Measurements from ENCODE around the gene KIAA1671. TPM values are rescaled to one million over a fixed set of nuclear protein-coding genes. Genes with fewer than 3 reads are reported as not detected.

The KIAA1671 gene
- total RNA-seq, 1 experiment from 2014 or later, result 9.6 TPM

DNA sequence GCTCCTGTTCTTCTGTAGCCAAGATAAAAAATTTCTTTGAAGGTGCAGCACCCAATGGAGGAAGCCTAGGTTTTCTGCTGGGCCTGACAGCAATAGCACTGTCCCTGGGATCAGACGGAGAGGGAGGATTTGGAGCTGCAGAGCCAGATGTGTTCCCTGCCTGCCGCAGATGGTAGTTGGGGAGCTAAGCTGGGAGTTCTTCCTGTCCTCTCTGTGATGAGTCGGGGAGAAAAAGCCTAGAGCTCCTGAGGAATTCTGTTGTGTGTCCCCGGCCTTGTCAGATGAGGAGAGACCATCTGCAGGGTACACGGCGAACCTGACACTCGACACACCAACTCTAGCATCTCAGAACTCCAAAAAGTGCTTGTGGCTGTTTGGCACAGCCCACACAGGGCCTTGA lies 143.4 kb downstream of the KIAA1671 start:
- in situ Hi-C loops (cut with HindIII; ENCODE audit: low sequenced_read_pairs), result no loop called here
- DNase-seq (ENCODE audit: low spot score), result no peak

DNA sequence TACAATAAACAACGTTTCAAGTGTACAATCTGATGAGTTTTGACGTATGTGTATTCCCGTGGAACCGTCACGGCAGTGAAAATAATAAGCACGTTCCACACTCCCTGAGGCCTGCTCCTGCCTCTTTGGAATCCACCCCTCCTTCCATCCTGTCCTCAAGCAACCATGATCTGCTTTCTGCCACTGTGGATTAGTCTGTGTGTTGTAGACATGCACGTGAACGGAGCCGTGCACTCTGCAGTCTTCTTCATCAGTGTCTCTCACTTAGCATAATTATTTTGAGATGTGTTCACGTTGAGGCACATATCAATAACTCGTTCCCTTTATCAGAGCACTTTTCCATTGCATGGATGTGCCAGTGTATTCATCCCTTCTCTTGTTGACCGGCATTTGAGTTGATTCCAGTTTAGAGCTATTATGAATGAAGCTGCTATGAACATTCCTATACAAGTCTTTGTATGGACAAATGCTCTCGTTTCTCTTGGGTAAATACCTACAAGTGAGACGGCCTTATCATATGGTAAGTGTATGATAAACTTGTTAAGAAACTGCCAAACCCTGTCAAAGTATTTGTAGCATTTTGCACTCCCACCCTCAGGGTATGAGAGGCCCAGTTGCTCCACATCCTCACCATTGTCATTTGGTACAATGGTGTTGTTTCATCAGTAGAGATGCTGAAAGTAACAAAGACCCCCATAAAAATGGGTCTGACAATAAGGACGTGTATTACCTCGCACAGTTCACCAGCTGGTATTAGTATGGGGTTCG lies 144.3 kb downstream of the KIAA1671 start:
- no peak for DNase-seq (ENCODE audit: low spot score)
- in situ Hi-C loops (cut with HindIII; ENCODE audit: low sequenced_read_pairs), result no loop called here

DNA sequence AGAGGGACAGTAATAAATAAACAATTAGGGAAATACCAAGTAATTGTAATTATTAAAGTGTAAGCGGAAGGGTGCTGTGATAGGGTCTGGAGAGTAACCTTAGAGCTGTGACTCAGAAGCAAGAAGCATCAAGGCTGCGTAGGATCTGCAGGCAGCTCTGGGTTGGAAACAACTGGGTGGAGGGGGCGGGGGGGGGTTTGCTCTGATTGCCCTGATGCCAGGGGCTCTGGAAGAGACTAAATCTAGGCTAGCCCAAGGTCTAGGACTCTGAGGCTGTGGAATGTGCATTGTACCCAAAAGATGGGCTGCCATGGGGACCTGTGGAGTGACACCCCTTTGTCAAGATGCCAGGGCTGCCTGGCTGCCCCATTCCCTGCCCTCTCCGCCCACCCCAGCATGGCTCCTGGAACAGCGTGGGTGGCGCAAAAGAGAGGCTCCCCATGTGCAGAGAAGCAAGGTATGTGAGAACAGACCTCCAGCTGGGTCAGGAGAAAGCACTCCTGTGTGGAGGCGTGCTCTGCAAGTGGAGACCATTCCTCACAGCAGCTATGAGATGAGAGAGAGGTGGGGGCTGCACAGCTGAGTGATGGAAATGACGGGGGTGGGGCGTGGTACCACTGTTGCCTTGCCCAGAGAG lies 146.0 kb downstream of the KIAA1671 start:
- in situ Hi-C loops (cut with HindIII; ENCODE audit: low sequenced_read_pairs), result no loop called here
- no peak for DNase-seq (ENCODE audit: low spot score)

DNA sequence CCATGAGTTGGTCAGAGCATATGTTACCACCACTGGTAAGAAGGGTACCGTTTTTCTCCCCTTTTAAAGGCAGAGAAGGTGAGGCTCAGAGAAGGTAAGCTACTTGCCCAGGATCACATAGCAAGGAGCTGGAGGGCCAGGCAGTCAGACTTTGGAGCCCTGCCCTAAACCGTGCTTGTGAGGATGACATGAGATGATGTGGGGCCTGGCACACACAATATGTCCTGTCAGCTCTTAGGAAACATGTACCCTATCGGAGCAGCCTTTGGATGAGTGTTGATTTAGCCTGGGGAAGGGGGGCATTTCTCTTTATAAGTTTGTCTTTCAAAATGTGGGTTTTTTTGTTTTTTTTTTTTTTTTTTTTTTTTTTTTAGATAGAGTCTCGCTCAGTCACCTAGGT lies 146.7 kb downstream of the KIAA1671 start:
- no peak for DNase-seq (ENCODE audit: low spot score)
- in situ Hi-C loops (cut with HindIII; ENCODE audit: low sequenced_read_pairs), result no loop called here

DNA sequence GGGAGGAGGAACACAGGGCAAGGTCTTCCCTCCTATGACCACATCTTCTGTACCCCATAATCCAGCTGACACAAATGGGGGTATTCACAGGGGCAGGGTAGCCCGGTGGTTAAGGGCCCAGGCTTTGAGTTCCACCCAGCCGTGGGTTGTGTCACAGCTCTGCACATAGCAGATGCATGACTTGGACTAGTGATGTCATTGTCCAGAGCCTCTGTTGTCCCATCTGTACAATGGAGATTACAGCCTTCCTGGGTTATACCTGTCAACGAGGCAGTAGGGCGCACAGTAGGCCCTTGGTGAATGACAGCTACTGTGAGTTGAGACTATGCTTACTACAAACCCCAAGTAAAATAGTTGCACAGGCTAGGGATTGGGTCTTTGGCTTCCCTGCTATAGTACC lies 147.9 kb downstream of the KIAA1671 start:
- no peak for DNase-seq (ENCODE audit: low spot score)
- in situ Hi-C loops (cut with HindIII; ENCODE audit: low sequenced_read_pairs), result no loop called here

DNA sequence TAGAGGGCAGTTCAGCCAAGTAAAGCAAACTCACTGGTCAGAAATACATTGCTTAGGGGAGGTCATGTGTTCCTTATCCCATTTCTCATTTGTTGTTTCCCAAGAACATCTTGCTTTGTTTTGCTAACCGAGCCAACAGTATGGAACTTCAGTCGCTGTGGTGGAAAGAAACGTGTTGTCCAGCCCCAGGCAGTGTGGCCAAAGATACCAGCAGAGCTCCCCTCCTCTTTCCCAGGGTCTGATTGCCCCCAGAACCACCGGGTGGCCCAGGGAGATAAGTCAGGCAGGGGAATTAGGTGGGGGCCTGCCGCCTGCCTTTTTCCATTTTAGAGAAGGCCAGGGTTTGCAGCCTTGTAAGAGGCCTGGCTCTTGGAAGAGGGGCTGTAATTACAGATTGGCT lies 148.4 kb downstream of the KIAA1671 start:
- DNase-seq (ENCODE audit: low spot score), result no peak
- in situ Hi-C loops (cut with HindIII; ENCODE audit: low sequenced_read_pairs), result no loop called here

DNA sequence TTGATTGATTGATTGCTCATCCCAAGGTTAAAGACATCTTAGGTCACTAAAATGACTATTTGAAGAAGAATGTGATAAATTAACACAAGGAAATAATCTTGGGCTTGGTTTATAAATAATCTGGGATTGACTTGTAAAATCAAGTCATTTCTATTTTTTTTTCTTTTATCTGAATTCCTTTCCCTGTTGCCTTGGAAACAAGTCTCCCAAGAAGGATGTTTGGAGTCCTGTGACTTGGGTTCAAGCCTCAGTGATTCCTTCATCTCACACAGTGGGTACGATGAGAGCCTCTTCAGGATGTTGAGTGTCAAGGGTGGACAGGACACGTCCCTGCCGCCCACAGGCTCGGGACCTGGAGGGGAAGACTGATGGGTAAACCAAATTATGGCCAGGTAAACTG lies 149.0 kb downstream of the KIAA1671 start:
- DNase-seq (ENCODE audit: low spot score), result no peak
- in situ Hi-C loops (cut with HindIII; ENCODE audit: low sequenced_read_pairs), result no loop called here

DNA sequence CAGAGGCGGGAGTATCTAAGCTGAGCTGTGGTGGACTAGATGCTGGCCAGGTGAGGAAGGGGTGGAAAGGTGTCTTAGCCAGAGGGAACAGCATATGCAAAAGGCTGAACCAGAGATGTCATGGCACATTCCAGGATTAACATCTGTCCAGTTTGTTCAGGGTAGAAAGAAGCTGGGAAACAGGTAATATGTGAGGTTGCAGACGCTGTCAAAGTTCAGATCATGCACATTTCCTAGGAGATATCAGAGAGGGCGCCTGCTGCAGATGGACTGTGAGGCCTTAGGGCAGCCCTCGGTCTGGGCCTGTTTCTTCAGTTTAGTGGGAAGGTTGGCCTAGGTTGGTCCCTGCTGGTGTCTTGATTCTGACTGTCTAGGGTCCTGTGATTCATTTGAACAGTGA lies 149.5 kb downstream of the KIAA1671 start:
- in situ Hi-C loops (cut with HindIII; ENCODE audit: low sequenced_read_pairs), result no loop called here
- DNase-seq (ENCODE audit: low spot score), result no peak

DNA sequence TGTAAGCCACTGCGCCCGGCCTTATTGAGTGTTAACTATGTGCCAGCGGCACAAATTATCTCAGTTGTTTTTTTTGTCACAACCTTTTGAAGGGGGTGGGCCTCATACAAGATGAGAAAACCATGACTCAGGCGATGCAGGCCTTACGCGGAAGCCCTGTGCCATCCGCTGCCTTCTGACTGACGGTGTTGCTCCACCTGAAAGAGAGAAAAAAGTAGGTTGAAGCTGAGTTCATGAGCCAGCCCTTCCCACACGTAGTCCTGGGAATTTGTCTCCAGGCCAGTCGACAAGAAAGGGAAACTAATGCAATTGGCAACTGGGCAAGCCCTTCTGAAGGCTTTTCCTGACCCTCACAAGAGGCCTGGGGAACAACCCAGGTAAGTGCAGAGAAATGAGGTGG lies 150.2 kb downstream of the KIAA1671 start:
- in situ Hi-C loops (cut with HindIII; ENCODE audit: low sequenced_read_pairs), result no loop called here
- no peak for DNase-seq (ENCODE audit: low spot score)

DNA sequence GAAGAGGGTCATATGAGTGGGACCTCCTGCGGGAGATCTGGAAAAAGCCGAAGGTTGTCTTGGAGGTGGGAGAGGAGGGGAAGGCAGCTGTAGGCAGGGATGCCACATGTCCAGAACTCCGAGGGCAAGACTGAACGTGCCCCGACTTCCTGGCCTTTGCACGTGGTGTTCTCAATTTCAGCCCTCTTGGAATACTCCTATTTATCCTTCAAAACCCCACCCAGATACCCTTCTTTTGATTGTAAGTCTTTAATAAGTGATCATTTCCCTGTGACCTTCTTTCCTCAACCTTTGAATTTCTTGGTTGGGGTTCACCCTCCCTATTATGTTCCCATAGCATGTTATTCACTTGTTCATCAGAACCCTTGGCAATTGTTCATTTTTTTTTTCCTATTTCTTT lies 151.9 kb downstream of the KIAA1671 start:
- in situ Hi-C loops (cut with HindIII; ENCODE audit: low sequenced_read_pairs), result no loop called here
- DNase-seq (ENCODE audit: low spot score), result no peak

DNA sequence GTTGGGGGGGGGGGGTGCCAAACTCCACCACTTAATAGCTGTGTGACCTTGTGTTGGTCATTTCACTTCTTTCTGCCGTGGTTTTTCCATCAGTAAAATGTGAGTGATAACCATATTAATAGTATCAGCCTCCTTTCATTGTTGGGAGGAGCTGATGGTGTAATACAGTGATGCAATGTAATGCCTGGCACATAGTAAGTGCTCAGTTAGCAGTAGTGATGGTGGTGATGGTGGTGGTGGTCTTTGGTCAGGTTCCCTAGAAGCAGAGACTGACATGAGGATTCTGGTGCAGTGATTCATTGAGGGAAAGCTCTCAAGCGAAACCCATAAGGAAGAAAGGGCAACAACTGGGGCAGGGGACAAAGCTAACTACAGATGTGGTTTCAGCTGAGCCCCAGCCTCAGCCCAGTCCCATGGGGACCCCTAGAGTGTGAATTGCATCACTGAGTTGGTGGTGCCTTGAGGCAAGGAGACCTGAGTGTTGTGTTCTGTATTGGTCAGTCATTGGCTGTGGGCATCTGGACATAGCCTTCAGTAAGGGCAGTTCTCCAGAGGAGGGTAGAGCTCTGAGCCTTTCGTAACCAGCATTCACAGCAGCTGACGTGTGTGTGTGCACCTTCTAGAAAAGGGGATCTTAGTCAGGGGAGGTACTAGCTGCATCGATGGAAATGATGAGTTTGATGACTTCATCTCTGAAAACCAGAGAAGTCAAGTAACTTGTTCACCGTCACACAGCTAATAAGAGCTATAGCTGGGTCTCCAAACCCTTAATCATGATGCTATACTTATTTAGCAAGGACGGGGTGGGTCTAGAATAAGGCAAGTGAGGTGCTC lies 153.5 kb downstream of the KIAA1671 start:
- DNase-seq (ENCODE audit: low spot score), result no peak
- in situ Hi-C loops (cut with HindIII; ENCODE audit: low sequenced_read_pairs), result no loop called here

DNA sequence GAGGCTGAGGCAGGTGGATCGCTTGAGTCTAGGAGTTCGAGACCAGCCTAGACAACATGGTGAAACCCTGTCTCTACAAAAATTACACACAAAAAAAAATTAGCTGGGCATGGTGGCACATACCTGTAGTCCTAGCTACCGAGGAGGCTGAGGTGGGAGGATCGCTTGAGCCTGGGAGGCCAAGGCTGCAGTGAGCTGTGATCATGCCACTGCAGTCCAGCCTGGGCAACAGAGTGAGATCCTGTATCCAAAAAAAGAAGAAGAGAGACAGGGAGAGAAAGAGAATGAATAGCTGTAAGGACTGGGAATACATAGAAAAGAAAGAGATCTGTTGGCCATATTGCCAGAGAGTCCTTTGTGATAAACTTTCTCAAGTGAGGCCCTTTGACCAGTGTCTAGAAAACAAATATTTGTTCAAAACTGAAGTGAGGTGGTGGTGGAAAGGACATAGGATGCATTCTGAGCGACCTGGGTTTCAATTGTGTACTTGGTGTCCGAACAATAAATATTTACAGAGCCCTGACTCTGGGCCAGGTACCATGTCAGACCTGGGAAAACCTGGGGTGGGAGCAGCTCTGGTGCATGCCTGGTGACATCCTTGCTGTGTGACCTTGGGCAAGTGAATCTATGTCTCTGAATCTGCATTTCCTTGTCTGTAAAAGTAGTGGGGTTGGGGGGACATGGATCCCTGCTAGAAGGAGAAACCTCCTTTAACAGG lies 157.5 kb downstream of the KIAA1671 start:
- no peak for DNase-seq (ENCODE audit: low spot score)
- in situ Hi-C loops (cut with HindIII; ENCODE audit: low sequenced_read_pairs), result loop anchor here (5.0 kb wide), 1 partner anchor 33 kb away; no protein-coding TSS in a partner anchor

DNA sequence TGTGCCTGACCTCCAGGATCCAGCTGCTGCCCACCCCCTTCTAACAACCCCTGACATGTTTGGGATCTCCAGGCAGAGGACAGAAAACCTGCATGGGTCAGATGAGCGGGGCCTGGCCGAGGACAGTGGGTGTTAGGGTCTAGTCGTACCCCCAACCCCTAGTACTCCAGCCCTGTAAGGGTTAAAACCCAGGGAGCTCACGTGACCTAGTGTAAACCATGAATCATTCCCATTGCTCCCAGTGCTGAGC lies 158.0 kb downstream of the KIAA1671 start:
- DNase-seq (ENCODE audit: low spot score), result no peak
- in situ Hi-C loops (cut with HindIII; ENCODE audit: low sequenced_read_pairs), result loop anchor here (5.0 kb wide), 1 partner anchor 33 kb away; no protein-coding TSS in a partner anchor

DNA sequence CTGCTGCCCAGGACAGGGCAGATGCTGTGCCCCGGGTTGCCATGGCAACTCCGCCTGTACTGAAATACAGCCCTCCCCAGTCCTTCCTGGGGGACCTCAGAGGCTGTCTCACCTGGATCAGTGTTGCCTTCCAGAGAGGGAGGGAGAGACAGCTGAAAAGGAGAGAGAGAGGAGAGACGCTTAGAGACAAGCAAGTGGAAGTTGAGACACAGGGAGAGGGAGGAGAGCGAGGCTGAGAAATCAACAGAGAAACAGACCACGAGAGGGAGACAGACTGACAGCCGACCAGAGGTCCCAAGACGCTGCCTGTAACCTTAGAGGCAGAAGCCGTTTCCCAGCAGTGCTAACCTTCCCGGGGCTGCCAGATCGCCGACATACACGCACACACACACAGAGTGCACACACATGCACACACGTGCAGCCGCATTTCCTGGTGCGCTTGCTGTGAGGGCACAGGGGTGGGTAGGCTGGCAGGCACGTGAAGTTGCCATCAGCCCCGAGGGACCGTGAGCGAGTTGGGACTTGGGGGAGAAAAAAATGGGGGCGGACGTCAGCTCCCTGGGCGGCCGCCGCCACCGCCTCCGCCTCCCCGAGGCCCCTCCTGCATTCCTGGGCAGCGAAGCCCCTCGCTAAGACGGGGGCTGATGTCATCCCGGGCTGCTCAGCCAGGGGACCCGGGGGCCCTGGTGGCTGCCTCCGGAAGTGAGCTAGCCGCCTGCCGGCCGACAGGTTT lies 158.5 kb downstream of the KIAA1671 start:
- in situ Hi-C loops (cut with HindIII; ENCODE audit: low sequenced_read_pairs), result loop anchor here (5.0 kb wide), 1 partner anchor 34 kb away; no protein-coding TSS in a partner anchor
- DNase-seq (ENCODE audit: low spot score), result peak; percentile 64

DNA sequence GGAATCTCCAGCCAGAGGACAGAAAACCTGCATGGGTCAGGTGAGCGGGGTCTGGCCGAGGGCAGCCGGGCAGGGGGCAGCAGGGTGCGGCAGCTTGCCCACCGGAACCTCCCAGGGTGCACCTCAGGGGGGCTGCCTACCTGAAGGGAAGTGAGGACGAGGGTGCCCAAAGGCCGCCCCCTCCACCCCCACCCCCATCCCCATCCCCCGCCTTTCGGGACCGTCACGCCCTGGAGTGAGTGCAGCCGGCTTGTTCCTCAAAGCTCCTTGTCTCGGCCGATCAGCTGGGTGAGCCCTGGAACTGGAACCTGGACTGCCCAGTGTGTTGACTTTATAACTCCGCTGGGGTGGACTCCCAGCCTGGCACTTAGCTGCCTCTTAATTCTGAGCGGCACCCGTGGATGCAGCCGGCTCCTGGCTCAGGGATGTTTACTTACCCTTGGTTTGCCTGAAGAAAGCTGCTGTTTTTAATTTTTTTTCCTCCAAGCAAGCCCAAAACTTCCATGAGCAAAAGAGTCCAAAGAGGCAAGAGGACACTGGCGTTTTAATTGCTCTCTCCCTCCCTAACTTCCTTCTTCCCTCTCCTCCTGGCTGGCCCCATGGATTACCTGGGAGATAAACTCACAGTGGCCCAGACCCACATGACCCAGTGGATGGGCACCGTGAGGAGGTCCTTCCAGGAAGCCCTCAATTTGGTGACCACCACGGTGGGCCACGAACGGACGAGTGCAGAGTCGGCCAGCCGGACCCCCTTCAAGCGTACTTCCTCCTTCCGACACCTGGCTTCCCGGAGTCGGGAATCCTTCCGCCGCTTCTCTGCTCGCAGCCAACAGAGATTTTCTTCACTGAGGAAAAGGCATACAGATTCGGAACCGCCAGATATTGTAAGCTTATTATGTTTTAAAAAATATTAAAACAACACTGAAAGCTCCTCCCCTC lies 159.3 kb downstream of the KIAA1671 start:
- in situ Hi-C loops (cut with HindIII; ENCODE audit: low sequenced_read_pairs), result loop anchor here (5.0 kb wide), 1 partner anchor 35 kb away; no protein-coding TSS in a partner anchor
- no peak for DNase-seq (ENCODE audit: low spot score)

DNA sequence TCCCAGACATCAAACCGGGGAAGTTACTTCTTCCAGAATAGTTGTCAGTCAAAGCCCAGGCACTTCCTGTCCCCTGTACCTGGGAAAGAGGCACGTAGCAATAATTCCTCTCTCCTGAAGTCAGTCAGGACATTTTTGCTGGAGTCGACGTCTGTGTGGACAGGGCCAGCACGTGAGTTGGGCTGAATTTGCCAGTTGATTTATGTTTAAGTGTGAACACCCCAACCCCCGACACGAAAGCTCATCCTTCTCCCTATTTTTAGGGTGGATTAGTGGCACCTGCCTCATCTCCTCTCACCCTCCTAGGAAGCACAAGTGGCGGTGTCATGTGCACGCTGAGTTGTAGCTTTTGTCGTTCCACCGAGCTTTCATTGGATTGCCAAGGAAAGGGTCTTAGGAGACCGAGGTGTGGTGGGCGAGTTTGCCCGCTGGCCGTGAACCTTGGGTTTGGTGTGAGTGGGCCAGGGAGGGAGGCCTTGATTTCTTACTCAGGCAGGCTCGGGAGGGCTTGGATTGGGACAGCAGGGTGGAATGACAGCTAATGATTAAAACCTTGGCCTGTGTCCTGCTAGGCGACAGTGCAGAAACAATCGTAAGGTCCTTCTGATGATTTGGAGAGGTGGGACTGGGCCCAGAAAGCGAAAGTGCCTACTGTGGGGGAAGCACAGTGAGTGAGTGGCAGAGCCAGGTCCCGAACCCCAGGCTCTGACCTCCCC lies 160.2 kb downstream of the KIAA1671 start:
- in situ Hi-C loops (cut with HindIII; ENCODE audit: low sequenced_read_pairs), result loop anchor here (5.0 kb wide), 1 partner anchor 35 kb away; no protein-coding TSS in a partner anchor
- DNase-seq (ENCODE audit: low spot score), result no peak

DNA sequence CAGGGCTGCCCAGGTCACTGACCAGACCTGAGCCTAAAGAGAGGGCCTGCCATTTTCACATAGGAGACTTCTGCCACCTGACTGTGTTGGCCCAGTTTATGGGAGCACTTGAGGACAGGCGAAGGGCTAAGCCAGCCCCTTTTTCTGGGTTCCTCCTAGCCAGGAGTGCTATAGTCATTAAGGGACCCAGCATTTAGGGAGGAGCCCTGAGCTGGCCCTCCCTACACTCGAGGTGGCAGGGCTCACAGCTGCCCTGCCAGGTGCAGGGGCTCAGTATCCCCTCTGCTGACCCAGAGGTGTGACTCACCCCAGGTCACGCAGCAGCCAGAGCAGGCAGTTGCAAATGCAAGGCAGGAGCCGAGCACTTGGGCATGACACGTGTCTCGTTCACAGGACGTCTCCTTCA lies 160.8 kb downstream of the KIAA1671 start:
- DNase-seq (ENCODE audit: low spot score), result no peak
- in situ Hi-C loops (cut with HindIII; ENCODE audit: low sequenced_read_pairs), result loop anchor here (5.0 kb wide), 1 partner anchor 36 kb away; no protein-coding TSS in a partner anchor

Measured in G401 (cell line).